ENCODE results near the gene FUOM.

GRCh38 chr10:133353988-133354605, 3.7 kb downstream of the FUOM start:
- TF ChIP-seq POLR2AphosphoS5 (IDR thresholded peaks at IDR 0.05; ENCODE audit: low read depth, low read length) = no peak
- TF ChIP-seq CTCF (IDR thresholded peaks at IDR 0.05) = no peak
- TF ChIP-seq YY1 (IDR thresholded peaks at IDR 0.05; ENCODE audit: low read depth) = no peak
- TF ChIP-seq GABPA (IDR thresholded peaks at IDR 0.05; ENCODE audit: low read depth) = no peak
- no peak for TF ChIP-seq EZH2phosphoT487 (IDR thresholded peaks at IDR 0.05; ENCODE audit: borderline replicate concordance, low read depth)
- TF ChIP-seq CHD2 (IDR thresholded peaks at IDR 0.05; ENCODE audit: low read length, partially characterized antibody) = no peak
- no peak for TF ChIP-seq IRF3 (IDR thresholded peaks at IDR 0.05; ENCODE audit: low read depth, low read length)
- no peak for TF ChIP-seq TCF12 (IDR thresholded peaks at IDR 0.05)
- TF ChIP-seq RCOR1 (IDR thresholded peaks at IDR 0.05; ENCODE audit: low read length) = no peak

Data from SK-N-SH (cell line).